GM12865 (cell line): ENCODE results near the gene BAK1.
A peak's percentile ranks its signal among the peaks of the same experiment; 100 is the strongest.

ENCODE experiments used
- DNase-seq: peaks from one replicate; pipeline ENCODE4 v3.0.0; 2010; ENCODE audit warnings: low read depth
- H3K4me3 ChIP-seq: 2 replicates; pipeline ENCODE4 v1.5.1; 2011; ENCODE audit warnings: mild to moderate bottlenecking, low read depth, low read length, control low read depth
- TF ChIP-seq, protein P1 (sequence below): IDR thresholded peaks from 2 replicates; pipeline ENCODE4 v1.5.1; 2011; ENCODE audit warnings: low read length, control low read depth, low read depth, inconsistent platforms; ENCODE audit not compliant: insufficient read depth; ENCODE audit errors: missing control alignments

The BAK1 gene

DNA sequence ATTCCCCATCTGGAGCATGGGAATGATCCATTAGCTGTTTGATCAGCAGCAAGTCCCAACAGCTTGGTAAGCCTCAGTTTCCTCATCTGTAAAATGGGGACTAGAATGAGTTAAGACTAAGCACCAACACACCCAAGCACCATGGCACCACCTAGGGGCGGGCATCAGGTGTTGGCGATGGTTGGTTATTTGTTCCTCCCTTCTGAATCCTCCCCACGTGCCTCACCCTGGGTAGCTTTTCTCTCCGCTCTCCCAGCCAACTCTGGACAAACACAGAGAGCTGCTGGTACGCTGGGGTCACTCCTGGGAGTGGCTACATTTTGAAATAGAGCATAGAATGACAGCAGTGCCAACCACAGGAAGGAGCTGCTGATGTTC is 27.7 kb upstream of the BAK1 start:
- TF ChIP-seq, protein P1, sequence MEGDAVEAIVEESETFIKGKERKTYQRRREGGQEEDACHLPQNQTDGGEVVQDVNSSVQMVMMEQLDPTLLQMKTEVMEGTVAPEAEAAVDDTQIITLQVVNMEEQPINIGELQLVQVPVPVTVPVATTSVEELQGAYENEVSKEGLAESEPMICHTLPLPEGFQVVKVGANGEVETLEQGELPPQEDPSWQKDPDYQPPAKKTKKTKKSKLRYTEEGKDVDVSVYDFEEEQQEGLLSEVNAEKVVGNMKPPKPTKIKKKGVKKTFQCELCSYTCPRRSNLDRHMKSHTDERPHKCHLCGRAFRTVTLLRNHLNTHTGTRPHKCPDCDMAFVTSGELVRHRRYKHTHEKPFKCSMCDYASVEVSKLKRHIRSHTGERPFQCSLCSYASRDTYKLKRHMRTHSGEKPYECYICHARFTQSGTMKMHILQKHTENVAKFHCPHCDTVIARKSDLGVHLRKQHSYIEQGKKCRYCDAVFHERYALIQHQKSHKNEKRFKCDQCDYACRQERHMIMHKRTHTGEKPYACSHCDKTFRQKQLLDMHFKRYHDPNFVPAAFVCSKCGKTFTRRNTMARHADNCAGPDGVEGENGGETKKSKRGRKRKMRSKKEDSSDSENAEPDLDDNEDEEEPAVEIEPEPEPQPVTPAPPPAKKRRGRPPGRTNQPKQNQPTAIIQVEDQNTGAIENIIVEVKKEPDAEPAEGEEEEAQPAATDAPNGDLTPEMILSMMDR = peak; percentile 65
- peak; percentile 65 for DNase-seq
- no peak overlapping the region for H3K4me3 ChIP-seq

DNA sequence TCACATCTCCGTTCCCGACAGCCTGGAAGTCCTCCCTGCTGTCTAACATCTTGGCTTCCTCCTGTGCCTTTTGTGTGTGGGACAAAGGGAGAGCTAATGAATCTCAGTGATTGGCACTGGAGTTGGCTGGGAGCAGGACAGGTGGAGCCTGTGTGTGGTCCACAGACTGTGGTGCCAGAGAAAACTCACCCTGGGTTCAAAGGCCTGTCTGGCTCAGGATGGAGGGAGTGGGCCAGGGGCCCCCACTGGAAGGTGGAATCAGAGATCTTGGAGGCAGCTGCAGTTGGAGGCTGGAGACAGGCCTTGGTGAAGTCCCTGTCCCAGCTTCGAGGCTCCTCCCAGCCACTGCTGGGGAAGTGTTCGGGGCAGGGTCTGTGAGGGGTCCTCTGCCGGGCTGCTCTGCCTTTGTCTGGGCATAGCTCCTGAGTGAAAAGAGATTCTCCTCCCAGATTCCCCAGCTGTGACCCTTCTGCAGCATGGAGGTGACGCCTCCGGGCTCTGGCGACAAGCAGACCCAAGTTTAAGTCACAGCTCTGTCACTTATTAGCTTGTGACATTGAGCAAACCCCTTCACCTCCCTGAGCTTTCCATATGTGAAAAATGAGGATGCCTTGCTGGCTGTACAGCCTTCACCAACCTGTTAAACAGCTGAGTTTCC is 27.2 kb upstream of the BAK1 start:
- TF ChIP-seq, protein P1 = no peak
- DNase-seq = no peak

DNA sequence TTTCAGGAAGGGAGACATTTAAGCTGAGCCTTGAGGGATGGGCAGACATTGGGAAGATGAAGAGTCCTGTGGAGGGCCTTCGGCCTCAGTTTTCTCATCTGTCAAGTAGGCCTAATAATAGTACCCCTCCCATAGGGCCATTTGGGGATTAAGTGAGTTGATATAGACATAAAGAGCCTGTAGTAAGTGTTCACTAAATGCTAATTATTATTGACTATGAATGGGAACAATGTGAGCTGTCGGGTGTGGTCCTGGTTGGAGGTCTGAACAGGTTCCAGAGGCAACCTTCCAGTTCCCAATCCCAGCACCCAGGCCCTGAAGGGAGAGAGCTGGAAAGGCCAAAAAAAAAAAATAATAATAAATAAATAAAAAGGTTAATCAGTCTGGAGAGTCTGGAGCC is 26.6 kb upstream of the BAK1 start:
- TF ChIP-seq, protein P1 = no peak

More for the DNA sequence above, 27.2 kb upstream of the BAK1 start:
- no peak overlapping the region for H3K4me3 ChIP-seq

DNA sequence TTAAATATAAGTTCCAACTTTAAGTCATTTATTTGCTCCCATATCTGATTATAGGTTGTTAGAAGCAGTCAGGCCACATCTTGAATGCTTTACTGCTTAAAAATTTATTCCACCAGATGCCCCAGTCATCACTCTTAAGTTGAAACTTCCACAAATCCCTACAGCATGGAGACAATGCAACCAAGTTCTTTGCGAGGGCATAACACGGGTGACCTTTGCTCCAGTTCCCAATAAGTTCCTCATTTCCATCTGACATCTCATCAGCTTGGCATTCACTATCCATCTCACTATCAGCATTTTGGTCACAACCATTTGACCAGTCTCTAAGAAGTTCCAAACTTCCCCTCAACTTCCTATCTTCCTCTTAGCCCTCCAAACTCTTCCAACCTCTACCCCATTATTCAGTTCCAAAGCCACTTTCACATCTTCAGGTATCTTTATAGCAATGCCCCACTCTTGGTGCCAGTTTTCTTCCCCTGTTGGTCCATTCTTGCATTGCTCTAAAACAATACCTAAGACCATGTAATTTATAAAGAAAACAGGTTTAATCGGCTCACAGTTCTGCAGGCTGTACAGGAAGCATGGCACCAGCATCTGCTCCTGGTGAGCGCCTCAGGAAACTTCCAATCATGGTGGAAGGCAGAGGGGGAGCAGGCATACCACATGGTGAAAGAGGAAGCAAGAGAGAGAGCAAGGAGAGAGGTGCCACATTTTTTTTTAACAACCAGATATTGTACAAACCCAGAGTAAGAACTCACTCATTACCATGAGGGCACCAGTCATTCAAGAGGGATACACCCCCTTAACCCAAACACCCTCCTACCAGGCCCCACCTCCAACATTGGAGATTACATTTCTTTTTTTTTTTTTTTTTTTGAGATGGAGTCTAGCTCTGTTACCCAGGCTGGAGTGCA is 25.1 kb upstream of the BAK1 start:
- DNase-seq = no peak
- H3K4me3 ChIP-seq = no peak overlapping the region
- TF ChIP-seq, protein P1 = no peak

More for the DNA sequence above, 26.6 kb upstream of the BAK1 start:
- H3K4me3 ChIP-seq = no peak overlapping the region
- no peak for DNase-seq

DNA sequence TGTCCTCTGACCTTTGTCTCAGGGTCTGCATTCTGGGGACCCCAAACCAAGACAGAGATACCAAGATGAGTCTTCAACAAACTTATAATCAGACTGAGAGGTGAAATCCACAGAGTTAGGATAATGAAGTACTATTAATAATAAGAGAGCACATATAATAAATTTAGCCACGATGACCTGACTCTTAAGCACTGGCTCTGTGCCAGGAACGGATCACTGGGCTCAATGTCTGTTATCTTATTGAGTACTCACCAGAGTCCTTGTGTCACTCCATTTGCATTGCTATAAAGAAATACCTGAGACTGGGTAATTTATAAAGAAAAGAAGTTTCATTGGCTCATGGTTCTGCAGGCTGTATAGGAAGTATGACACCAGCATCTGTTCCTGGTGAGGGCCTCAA is 22.1 kb upstream of the BAK1 start:
- no peak for DNase-seq

DNA sequence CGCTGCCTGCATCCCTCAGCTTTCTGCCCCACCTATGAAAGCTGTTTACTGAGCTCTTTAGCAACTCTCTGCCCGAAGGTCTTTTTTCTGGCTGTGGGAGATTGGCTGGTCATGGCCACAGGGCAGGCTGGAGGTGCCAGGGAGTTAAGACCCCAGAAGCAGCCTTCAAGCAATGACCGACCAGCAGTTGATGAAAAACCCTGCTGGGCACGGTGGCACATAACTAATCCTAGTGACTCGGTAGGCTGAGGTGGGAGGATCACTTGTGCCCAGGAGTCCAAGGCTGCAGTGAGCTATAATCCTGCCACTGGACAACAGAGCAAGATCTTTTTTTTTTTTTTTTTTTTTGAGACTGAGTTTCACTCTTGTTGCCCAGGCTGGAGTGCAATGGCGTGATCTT is 20.7 kb upstream of the BAK1 start:
- no peak for DNase-seq
- no peak overlapping the region for H3K4me3 ChIP-seq
- TF ChIP-seq, protein P1 = no peak

More for the DNA sequence above, 22.1 kb upstream of the BAK1 start:
- TF ChIP-seq, protein P1 = no peak
- H3K4me3 ChIP-seq = no peak overlapping the region
